ENCODE data around the gene ADARB2.

DNA sequence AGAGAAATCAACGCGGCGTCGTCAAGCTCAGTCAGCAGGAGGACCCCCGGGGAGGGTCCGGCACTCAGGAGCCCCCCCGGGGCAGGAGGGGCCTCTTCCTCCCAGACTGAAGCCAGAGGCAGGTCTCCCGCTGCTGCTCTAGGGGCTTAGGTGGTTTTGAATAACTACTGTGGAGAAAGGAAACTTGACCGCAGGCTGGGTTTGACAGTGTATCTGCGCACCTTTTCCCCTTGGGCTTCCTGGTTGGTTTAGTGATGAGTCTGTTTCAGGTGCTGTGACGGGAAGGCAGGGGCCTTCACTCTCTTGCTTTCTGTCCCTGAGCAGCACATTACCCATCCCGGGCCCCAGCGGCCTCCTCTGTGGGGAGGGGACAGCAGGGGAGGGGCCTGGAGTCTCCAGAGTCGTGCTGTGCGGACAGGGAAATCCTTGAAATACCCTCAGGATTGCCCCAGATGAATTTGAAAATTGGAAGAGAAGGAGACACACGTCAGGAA is 262.2 kb downstream of the ADARB2 start:
- no peak for TF ChIP-seq POLR2A (IDR thresholded peaks at IDR 0.05)
- TF ChIP-seq, protein P1, sequence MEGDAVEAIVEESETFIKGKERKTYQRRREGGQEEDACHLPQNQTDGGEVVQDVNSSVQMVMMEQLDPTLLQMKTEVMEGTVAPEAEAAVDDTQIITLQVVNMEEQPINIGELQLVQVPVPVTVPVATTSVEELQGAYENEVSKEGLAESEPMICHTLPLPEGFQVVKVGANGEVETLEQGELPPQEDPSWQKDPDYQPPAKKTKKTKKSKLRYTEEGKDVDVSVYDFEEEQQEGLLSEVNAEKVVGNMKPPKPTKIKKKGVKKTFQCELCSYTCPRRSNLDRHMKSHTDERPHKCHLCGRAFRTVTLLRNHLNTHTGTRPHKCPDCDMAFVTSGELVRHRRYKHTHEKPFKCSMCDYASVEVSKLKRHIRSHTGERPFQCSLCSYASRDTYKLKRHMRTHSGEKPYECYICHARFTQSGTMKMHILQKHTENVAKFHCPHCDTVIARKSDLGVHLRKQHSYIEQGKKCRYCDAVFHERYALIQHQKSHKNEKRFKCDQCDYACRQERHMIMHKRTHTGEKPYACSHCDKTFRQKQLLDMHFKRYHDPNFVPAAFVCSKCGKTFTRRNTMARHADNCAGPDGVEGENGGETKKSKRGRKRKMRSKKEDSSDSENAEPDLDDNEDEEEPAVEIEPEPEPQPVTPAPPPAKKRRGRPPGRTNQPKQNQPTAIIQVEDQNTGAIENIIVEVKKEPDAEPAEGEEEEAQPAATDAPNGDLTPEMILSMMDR (IDR thresholded peaks at IDR 0.05): no peak

Data from Peyer's patch (tissue), 4 donors.